ENCODE measurements around the gene GLRX5.
"Not testable (repeated sequence)": the region's sequence is repeated elsewhere in the genome, so short reads cannot be mapped to it uniquely, and the experiment has no call there.

The GLRX5 gene

DNA sequence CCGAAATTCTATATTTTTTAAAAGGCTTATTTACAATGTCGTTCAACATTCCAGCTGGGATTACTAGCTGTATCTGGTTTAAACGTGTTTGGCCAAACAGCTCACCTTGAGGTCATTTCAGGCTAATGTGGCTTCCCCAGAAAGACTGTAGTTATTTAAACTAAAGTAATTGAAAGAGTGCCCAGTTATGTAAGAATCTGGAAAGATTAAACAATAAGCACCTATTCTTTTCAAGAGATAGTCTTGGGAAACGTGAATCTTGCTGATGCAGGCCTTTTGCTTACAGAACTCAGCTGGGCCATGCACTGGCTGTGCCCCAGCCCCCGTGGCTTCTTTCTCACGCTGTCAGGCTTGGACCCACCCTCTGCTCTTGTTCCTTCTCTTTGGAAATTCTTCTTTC, 24.4 kb downstream of the GLRX5 start:
- no peak for DNase-seq (ENCODE audit: low read depth)

DNA sequence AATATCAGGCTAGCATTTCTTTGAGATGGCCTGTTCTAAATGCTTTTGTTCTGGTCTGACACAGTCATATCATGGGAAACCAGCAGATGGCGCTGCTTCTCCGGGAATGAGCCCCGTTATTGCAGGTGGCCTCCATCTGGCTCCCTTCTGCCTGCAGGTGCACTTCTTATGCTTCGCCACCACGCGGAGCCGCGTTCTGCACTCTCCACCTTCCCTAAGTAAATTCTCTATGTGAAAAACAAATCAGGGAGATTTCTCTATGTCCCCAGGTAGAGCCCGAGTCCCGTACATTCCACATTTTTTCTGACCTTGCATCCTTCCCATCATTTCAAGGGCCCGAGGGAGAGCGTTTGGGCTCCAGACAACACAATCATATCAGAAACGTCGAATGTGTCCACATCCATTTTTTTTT, 26.2 kb downstream of the GLRX5 start:
- DNase-seq (ENCODE audit: low read depth), result peak; percentile 79

DNA sequence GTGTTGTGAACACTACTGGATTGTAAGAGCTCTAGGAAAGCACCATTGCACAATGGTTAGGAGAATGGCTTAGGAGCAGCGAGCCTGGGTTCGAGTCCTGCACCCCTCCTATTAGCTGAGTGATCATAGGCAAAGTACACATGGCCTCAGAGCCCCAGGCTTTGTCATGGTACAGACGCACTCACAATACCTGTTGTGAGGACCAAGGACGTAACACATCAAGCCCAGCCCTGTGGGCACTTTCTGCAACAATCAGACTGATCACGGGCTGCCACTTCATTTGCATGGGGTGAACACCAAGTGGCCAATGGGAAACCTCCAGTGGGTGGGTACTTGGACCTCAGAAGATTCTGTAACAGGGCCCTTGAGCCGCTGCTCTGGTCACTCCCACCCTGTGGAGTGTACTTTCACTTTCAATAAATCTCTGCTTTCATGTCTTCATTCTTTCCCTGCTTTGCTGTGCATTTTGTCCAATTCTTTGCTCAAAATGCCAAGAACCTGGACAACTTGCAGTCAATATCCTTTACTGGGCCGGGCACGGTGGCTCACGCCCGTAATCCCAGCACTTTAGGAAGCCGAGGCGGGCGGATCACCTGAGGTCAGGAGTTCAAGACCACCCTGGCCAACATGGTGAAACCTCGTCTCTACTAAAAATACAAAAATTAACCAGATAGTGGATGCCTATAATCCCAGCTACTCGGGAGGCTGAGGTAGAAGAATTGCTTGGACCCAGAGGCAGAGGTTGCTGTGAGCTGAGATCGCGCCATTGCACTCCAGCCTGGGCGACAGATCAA, 28.2 kb downstream of the GLRX5 start:
- no peak for DNase-seq (ENCODE audit: low read depth)

DNA sequence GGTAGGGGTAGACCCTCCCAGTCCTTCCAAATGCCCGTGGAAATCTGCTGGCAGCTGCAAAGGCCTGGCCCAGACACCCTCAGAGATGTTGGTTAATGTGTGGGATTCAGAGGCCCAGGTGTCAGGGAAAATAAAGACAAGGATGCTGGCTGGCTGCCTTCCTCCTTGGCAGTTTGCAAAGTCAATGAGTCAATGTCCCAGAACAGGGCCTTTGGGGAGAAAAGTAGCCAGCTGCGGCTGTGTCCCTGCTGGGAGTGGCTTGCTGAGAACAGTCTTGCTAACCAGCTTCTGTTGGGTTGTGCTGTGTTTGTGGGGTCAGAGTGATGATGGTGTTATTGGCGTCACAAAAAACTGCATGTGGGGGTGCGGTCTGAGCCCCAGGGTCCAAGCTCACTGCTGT, 29.2 kb downstream of the GLRX5 start:
- no peak for DNase-seq (ENCODE audit: low read depth)

DNA sequence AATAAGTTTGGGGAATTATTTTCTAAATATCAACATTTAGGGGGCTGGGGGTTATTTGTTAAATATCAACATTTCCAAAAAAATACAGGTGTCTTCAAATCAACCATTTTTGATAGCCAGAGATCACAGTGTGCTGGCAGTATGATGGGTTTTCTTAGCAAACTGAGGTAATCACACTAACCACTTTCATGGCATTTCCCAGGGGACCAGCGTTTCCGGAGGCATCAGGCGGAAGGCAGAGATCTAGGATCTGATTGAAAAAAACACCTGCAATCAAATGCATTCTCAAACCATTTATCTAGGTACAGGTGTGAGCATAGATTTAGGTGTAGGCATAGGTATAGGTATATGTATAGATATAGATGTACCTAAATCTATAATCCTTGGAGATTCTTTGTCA, 34.6 kb downstream of the GLRX5 start:
- no peak for DNase-seq (ENCODE audit: low read depth)

DNA sequence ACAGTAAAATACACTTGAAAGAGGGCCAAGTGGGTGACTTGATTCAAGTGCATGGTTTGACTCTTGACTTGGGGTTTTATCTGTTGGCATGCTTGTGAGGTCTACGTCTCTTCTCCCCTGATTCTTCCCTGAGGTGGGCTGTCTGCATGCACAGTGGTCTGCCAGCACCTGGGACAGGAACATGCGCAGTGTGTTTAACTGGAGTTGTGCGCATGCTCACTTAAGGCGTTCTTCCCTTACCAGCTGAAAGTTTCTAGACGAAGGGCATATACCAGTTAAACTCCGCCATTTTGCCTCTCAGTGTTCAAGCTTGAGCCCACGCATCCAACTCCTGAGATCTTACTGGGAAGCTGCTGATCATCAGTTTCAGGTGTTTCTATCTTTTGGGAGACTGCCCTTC, 38.5 kb downstream of the GLRX5 start:
- no peak for DNase-seq (ENCODE audit: low read depth)

DNA sequence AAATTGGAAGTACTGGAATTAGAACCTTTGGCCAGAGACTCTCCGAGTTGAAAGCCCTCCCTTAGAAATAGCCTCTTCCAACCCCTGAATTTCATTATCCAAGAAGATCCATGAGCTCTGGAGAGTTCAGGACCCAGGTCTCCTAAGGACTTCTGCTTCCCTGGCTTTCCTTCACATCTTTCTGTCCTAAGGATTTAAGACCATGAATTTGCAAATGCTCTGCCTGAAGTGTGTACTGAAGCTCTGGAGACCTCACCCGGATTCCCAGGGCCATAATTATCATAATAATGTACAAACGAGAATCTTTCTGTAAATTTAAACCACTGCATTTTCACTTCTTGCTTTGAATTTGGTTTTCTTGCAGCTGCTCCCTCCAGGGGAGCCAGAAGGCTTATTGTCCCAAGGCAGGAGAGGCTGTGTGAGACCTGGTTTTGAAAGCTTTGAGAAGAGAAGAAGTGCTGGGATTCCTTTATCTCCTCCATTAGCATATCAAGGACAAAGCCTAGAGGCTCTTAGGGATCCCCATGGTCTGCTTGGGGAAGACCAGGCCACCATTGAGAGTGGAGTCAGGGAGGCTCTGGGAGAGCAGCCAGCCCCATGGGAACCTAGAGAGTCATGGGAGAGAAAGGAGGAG, 41.1 kb downstream of the GLRX5 start:
- no peak for DNase-seq (ENCODE audit: low read depth)

DNA sequence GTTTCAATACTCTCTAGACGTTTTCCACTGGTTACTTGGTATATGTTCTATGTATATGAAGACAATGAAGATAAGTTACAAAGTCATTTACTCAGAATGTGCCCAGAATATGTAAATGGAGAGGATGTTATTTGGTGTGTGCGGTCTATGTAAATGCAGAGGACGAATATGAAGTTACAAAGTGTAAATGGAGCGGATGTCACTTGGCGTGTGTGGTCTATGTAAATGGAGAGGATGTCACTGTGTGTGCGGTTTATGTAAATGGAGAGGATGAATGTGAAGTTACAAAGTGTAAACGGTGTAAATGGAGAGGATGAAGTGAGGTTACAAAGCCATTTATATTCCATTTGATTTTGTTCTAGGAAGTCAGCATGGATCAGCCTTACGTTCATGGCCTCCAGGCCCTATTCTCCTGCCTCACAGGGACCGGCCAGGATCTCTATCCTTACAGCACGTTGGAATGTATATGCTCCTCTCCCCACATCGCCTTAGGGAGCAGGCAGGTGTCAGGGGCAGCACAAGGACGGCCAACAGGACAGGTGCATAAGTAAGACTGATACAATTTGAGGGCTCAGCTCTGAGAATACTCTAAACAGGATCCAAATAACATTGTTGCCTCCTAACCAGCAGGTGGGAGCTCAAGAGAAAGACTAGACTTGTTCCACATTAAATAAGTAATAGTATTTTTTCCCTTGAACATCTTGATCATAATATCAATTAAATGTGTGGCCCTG, 42.4 kb downstream of the GLRX5 start:
- no peak for DNase-seq (ENCODE audit: low read depth)

DNA sequence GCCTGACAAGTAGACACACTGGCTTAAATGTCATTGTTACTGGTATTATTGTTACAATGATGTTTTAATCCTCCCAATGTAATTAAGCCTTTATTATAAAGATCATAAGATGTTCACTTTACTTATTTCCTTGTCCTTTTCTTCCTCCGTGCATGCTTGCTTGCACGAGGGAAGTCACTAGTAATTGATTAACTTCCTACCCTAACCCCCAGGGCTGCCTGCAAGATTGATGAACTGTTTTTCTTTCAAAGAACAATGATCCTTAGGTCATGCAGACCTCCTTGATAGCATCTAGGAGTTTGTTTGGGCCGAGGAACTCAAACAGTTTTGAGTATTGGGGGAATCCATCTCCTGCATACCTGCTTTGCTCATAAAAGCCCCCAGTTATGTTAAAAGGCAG, 43.0 kb downstream of the GLRX5 start:
- DNase-seq (ENCODE audit: low read depth), result no peak

DNA sequence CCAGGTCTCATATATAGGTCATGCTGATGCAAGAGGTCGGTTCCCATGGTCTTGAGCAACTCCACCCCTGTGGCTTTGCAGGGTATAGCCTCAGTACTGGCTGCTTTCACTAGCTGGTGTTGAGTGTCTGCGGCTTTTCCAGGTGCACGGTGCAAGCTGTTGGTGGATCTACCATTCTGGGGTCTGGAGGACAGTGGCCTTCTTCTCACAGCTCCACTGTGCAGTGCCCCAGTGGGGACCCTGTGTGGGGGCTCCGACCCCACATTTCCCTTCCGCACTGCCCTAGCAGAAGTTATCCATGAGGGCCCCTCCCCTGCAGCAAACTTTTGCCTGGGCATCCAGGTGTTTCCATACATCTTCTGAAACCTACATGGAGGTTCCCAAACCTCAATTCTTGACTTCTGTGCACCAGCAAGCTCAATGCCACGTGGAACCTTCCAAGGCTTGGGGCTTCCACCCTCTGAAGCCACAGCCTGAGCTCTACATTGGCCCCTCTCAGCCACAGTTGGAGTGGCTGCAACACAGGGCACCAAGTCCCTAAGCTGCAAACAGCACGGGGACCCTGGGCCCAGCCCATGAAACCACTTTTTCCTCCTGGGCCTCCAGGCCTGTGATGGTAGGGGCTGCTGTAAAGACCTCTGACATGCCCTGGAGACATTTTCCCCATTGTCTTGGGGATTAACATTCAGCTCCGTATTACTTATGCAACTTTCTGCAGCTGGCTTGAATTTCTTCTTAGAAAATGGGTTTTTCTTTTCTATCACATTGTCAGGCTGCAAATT, 49.2 kb downstream of the GLRX5 start:
- DNase-seq (ENCODE audit: low read depth), result not testable (repeated sequence)

DNA sequence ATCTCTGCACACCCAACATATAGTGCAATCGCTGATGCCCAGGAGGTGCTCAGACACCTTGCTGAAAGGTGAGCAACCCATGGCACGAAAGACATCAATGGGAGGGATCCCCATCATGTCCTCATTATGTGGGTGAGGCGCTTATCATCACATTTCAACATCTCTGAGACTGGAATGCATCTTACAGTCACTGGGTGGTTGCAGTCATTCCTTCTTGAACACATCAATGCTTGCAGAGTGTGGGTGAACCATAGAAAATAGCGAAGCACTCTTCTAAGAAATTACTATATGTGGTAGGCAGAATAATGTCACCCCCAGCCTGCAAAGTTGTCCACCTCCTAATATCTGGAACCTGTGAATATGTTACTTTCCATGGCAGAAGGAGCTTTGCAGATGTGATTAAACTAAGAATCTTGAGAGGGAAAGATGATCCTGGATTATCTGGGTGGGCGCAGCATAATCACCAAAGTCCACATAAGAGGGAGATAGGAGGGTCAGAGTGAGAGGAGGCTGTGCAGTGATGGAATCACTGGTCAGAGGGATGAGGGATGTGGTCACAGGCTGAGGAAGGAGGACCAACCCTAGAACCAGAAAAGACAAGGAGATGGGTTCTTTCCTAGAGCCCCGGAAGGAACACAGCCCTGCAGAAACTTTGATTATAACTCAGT, 51.2 kb downstream of the GLRX5 start:
- DNase-seq (ENCODE audit: low read depth), result no peak

DNA sequence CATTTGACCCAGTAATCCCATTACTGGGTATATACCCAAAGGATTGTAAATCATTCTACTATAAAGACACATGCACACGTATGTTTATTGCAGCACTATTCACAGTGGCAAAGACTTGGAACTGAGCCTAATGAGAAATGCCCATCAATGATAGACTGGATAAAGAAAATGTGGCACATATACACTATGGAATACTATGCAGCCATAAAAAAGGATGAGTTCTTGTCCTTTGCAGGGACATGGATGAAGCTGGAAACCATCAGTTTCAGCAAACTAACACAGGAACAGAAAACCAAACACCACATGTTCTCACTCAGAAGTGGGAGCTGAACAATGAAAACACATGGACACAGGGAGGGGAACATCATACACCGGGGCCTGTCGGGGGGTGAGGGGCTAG, 56.3 kb downstream of the GLRX5 start:
- not testable (repeated sequence) for DNase-seq (ENCODE audit: low read depth)
